ENCODE data around the gene FANCL.
"Not testable (repeated sequence)": the region's sequence is repeated elsewhere in the genome, so short reads cannot be mapped to it uniquely, and the experiment has no call there.

The FANCL gene

DNA sequence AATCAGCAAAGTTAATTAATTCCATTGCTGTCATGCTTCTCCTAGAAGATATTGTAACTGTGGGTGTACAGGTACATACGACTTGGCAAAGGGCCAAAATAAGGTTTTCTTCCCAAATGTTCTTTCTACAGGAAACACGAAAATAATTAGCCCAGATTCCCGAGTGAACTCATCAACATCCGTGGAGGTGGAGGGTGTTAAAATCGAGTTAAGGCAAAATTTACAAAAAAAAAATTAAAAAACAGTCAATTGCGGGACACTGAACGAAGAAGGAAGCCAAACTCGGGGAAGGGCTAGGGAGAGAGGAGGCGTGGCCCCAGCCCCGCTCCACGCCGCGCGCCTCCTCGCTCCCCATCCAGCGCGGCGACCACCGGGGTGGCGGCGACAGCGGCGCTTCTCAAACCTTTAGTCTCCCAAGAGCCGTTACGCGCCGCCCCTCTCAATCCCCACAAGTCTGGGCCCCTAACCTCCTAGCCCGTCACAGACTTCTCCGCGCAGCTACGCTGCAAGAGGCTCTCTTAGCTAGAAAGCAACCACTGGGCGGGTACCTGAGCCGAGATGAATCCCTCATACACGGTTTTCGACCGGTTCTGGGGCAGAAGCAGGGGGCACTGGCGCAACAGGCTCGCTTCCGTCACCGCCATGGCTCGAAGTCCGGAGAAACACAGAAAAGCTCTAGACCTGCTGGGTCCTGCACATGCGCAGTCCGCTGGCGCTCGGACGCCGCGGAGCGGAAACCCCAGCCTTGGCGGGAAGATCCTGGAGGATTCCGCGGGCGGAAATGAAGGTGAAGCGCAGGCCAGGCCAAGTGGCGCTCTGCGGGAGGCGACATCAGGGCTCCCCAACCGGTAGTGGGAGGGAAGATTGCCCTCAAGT is at the start of gene FANCL:
Gene FANCL (minus strand): TSS at position 656 of the 876 bp plus-strand sequence. CDS start 12 bp downstream, at position 644.
- peak; percentile 94 to 98 for DNase-seq

DNA sequence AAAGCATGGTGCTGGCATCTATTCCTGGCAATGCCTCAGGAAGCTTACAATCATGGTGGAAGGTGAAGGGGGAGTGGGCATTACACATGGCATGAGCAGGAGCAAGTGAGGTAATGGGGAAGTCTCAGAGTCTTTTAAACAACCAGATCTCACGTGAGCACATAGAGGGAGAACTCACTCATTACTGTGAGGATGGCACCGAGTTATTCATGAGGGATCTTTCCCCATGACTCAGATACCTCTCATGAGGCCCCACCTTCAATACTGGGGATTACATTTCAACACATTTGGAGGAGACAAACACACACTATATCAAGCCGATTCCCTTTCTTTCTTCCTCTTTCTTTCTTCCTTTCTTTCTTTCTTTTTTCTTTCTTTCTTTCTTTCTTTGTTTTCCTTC is 47.9 kb upstream of the FANCL start:
- DNase-seq: no peak

DNA sequence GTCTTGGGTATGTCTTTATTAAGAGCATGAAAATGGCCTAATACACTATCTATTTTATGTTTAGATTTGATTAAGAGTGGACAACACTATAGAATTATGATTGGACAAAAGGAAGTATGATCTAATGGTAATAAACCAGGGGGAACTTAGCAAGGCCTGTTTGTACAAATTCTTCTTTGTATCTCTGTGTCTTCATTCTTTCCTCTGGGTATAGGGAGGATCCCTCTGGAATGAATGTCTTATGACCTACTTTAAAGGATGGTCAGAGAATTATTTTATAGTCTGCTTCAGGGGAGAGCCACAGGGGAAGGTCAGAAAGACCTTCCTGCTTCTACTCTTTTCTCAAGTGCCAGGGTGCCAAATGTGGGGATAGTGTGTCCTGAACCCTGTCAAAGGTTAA is 42.8 kb upstream of the FANCL start:
- no peak for DNase-seq

DNA sequence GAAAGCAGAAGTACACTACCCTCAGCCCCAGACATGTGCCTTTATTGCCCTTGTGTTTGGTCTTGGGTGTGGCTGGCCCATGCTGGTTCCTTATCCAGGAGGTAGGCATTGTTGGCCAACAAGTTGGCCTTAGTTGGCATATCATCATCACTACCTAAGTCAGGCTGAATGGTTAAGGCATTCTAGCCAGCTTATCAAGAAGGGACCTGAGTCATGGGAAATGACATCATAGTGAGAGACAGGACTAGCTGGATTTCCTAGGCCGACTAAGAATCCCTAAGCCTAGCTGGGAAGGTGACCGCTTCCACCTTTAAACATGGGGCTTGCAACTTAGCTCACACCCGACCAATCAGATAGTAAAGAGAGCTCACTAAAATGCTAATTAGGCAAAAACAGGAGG is 34.0 kb upstream of the FANCL start:
- not testable (repeated sequence) for DNase-seq

DNA sequence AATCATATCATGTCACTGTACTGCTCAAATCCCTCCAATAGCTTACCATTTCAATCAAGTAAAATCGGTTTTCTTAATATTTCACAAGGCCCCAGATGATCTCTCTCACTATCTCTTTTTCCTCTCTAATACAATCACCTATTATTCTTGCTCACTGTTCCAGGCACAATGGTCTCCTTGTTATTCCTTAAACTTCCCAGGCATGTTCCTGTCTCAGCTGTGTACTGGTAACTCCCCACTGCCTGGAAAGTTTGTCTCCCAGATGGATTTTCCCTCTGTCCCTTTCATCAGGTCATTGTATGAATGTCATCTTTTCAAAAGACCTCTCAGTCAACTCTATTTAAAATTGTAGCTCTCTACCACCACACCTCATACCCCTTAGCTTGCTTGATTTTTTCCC is 30.7 kb upstream of the FANCL start:
- DNase-seq: no peak

DNA sequence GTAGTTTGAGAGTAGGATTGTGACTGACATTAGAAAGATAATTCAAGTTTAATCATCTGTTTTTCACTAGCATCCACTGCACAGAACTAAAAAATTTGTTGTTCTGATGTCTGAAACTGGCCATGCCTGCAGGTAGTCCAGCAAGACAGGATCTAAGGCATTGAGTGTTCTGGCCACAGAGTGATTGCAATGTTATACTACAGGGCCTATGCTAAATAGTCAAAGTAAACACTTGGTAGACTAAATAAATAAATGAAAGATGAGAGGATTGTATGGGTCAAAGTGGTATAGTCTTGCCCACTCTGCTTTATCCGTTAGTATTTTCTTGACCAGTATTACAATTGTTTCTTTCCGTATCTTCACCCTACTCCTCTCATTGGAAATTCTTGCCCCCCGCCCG is 27.6 kb upstream of the FANCL start:
- DNase-seq: no peak

DNA sequence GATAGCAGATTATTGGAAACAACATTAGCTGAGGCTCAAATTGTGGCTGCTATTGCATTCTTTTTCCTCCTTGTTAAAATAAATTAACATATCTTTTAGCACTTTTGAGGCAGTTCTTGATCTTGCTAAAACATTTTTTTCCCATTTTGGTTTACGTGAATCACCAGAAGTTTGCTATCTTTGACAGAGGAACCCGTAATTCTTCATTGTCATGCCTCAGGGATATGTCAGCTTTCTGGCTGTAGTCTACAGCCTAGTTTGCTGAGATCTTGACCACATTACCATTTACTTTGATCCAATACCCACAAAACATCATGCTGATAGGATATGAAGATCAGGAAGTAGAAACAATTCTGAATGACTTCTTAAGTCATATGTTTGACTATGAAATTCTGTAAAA is 25.1 kb upstream of the FANCL start:
- no peak for DNase-seq

DNA sequence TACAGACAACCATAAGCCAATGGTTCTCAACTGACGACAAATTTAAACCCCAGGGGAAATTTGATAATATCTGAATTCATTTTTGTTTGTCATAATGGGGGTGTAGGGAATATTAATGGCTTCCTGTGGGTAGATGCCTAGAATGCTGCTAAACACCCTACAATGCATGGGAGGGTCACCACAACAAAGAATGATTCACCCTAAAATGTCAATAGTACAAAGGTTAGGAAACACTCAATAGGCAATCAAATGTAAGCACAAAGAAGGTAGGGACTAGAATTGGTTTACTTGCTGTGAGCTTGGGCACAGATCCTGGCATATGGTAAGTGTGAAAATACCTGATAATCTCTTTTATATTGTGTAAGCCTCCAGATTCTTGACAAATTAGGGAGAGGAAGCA is 20.1 kb upstream of the FANCL start:
- no peak for DNase-seq

DNA sequence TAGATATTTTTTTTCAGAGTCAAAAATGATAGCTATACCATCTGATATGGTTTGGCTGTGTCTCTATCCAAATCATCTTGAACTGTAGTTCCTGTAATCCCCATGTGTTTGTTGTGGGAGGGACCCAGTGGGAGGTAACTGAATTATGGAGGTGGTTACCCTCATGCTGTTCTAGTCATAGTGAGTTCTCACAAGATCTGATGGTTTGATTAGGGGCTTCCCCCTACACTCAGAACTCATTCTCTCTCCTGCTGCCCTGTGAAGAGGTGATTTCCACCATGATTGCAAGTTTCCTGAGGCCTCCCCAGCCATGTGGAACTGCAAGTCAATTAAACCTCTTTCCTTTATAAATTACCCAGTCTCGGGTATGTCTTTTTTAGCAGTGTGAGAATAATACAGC is 17.3 kb upstream of the FANCL start:
- not testable (repeated sequence) for DNase-seq

DNA sequence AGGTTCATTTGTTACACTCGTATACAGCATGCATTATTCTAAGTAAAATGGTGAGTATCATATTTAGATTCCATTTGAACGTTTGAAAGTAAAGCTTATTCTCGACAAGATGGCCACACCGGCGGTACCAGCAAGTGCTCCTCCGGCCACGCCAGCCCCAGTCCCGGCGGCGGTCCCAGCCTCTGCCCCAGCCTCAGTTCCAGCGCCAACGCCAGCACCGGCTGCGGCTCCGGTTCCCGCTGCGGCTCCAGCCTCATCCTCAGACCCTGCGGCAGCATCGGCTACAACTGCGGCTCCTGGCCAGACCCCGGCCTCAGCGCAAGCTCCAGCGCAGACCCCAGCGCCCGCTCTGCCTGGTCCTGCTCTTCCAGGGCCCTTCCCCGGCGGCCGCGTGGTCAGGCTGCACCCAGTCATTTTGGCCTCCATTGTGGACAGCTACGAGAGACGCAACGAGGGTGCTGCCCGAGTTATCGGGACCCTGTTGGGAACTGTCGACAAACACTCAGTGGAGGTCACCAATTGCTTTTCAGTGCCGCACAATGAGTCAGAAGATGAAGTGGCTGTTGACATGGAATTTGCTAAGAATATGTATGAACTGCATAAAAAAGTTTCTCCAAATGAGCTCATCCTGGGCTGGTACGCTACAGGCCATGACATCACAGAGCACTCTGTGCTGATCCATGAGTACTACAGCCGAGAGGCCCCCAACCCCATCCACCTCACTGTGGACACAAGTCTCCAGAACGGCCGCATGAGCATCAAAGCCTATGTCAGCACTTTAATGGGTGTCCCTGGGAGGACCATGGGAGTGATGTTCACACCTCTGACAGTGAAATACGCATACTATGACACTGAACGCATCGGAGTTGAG is 10.4 kb upstream of the FANCL start:
- DNase-seq: not testable (repeated sequence)

DNA sequence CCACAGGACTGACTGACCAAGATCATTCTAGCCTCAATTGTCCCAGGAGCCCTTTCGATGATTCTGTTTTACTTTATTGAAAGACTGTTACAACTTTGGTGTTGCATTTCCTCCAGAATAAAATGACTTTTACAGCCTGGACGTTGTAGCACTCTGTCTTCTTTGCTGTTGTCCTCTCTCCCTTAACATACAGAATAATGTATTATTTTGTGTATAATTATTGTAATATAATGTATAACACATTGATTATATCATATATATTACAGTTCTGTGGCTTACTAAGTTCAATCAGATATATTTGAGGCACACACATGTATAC is 380 bp upstream of the FANCL start:
- no peak for DNase-seq

DNA sequence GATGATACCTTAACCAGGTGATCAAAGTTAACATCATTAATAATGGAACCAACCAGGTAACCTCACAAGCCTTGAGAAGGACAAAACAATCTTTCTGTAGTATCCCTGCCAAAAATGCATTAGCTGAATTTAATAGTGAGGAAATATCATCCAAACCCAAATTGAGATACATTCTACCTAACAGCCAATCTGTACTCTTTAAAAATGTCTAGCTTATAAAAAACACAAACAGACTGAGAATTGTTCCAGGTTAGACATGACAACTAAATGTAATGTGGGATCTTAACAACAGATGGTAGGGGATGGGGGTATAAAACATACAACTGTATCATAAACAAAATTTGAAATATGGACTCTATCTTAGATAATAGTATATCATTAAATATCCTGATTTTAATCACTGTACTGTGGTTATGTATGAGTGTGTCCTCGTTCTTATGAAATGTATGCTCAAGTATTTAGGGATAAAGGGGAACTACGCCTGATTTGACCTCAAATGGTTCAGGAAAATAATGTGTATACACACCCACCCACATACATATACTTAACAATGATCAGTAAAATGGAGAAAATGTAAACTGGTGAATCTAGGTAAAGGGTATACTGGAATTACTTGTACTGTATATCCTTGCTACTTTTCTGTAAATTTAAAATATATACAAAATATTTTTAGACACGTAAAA is 1.7 kb downstream of the FANCL start:
- no peak for DNase-seq

DNA sequence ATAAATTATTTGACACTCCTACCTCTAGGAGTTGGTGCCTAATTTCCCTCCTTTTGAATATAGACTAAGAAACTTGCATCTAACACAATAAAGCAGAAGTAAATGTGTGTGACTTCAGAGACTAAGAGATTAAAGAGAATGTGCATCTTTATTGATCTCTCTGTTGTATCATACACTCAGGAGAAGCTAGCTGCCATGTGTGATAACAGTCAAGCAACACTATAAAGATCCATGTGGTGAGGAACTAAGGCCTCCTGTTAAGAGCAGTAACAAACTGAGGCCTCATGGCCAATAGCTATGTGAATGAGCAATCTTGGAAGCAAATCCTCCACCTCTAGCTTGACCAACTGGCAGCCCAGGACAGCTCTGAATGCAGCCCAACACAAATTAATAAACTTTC is 3.4 kb downstream of the FANCL start:
- no peak for DNase-seq

DNA sequence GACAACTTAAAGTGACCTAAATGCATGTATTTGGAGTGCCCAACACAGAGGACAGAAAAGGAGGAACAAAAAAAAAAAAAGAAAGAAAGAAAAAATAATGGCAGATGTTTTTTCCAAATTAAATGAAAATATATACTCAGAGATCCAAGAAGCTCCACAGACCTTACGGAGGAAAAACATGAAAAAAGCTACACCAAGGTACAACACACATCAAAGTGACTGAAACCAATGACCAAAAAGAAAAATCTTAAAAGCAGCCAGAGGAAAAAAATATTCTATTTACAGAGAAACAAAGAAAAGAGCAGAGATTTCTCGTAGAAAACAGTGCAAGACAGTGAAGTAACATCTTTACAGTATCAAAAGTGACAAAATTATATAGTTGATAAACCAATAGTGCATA is 5.1 kb downstream of the FANCL start:
- DNase-seq: no peak

DNA sequence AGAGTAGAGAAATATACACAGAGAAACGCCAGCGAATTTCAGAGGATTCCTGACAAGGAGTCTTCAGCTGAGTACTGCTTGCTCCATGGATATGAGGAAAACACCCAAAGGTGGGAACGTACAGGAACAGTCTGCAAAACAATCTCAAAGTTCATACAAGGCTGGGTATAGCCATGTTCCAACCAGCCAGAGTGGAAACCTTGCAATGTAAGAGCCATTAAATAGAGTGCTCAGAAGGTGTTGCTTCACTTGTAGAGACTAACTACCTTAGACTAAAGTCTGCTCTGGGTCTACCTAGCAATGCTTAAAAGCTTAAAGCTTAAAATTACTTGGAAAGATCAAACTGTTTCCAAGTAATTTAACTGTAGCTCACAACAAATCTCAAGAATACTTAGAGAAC is 6.0 kb downstream of the FANCL start:
- no peak for DNase-seq

DNA sequence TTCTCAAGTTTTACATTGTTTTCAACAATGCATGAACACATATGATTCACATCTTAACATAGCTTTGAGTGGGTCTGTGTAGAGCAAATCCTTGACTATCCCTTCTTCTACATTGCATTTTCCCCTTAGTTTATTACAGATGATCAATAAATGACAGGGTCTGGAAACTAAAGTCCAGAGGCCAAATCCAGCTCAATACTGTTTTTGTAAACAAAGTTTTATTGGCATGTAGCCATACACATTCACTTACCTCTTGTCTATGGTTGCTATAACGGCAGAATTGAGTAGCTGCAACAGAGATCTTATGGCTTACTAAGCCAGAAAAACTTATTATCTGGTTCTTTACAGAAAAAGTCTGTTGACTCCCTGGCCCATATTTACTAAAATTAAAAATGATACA is 12.8 kb downstream of the FANCL start:
- no peak for DNase-seq

DNA sequence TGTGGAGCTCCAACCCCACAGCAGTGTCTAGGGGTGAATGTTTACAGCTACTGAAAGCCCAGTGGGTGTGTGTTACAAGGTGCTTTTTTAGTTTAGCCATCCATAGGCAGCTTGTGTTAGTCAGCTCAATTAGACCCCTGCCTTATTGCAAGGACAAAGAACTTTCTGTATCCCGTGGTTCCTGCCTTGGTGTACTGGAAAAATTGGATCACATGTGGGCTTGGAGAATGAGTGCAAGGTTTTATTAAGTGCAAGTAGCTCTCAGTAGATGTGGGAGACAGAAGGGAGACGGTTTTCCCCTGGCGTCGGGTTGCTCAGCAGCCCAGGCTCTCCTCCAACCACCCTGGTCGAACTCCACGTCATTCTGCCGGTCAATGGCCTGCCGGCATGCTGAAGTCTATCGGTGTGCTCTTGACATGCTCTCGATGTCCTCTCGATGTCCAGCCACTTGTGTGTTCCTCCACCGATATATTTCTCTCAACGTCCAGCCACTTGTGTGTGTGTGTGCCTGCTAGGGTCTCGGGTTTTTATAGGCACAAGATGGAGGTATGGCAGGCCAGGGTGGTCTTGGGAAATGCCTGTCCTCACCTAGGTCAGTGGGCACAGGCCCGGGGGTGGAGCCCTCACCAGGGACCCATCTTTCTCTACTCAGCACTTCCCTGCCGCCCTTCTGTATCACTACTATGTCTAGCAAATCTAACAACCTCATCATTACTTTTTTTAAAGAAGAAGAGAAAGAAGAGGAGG is 13.8 kb downstream of the FANCL start:
- no peak for DNase-seq

DNA sequence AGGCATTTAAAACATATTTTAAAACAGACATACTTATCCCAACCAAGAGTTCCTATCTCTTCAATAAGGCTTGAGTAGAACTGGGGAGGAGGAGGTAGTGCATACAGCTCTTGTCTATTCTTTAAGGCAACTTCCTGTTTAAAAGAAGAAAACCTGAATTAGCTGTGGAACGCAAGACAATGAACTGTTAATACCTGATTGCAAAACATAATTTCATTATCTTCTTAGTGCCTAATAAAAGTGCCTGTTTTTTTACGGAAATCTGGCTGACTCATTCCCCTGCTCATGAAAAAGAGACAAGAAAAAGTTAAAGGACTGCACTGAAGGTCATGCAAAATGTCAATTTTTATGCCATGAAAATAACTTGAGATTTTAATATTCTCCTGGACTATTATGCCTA is 19.2 kb downstream of the FANCL start:
- DNase-seq: no peak

DNA sequence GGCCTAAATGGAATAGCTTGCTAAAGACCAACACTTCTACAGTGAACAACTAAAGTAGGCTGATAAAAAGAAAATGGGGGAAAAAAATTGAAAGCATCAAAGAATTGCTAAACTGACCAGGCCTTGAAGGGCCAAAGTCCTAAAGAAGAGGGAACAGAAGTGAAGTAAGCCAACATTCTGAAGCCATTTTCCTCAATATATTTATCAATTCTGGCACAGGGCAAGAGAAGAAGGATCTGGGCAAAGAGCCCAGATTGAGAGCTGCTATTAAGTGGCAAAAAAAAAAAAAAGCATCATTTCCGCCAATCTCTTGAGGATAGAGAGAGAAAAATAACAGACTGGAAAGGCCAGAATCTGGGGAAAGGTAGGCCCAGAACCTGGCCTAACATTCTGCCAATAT is 25.7 kb downstream of the FANCL start:
- DNase-seq: no peak

DNA sequence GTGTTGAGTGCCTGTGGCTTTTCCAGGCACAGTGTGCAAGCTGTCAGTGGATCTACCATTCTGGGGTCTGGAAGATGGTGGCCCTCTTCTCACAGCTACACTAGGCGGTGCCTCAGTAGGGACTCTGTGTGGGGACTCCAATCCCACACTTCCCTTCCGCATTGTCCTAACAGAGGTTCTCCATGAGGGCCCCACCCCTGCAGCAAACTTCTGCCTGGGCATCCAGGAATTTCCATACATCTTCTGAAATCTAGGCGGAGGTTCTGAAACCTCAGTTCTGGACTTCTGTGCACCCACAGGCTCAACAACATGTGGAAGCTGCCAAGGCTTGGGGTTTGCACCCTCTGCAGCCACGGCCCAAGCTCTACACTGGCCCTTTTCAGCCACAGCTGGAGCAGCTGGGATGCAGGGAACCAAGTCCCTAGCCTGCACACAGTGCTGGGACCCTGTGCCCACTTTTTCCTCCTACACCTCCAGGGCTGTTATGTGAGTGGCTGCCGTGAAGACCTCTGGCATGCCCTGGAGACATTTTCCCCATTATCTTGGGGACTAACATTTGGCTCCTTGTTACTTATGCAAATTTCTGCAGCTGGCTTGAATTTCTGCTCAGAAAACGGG is 30.1 kb downstream of the FANCL start:
- DNase-seq: not testable (repeated sequence)

DNA sequence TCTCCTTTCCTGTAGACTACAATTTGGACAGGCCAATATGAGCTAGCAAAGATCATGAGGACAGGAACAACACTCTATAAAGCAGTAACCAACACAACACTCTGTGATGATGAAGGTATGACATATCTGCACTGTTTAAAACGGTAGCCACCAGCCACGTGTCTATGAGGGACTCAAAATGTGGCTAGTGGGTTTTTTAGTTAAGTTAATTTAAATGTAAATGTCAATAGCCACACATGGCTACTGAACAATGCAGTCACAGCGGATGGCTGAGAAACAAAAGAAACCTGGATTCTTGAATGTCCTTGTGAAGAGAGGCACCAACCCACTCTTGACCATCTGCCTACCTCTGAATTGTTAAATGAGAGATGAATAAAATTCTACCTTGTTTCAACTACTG is 33.9 kb downstream of the FANCL start:
- no peak for DNase-seq

DNA sequence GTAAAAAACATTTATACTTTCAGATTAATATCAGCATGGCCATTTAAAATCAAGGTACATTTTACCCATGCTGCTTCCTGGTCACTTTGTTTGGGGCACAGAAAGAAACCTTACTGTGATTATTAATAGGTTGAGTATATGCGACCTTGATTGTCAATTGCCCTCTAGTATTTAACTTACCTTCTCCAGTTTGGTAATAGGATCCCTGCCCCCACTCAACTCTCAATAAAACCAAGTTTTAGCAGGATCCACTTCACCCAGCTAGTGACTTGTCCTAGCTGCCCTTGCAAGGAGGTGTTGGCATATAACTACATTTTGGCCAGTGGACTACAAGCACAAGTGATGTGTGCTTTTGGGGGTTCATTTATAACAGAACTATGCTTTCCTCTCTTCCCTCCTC is 34.3 kb downstream of the FANCL start:
- no peak for DNase-seq

All from SHP77 (cell line).